Thoracic aorta (tissue), 2 donors: ENCODE measurements around the gene WDR44. TPM values are rescaled to one million over a fixed set of nuclear protein-coding genes. Genes with fewer than 3 reads are reported as not detected.

ENCODE experiments used
- ATAC-seq: fragments of 150-250 bp; one replicate; pipeline ENCODE4 v1.8.0; 2017; ENCODE audit warnings: low read depth; ENCODE audit not compliant: insufficient number of reproducible peaks, low FRiP score
- DNase-seq: peaks from one replicate; pipeline ENCODE4 v3.0.0-alpha.2; 2020; ENCODE audit warnings: low spot score
- H3K27ac ChIP-seq, 2 donors: fragments of 200-600 bp; sonication (generic); 1 replicate in 1 of 2; 2 replicates in 1 of 2; pipeline ENCODE4 v1.5.1; 2016; ENCODE audit warnings: mild to moderate bottlenecking in 2 of 2, moderate library complexity in 2 of 2
- H3K27me3 ChIP-seq: fragments of 200-600 bp; sonication (generic); replicated peaks from 2 replicates; pipeline ENCODE4 v1.6.0; 2016; ENCODE audit warnings: mild to moderate bottlenecking; ENCODE audit not compliant: insufficient read depth
- H3K36me3 ChIP-seq: fragments of 200-600 bp; sonication (generic); one replicate; pipeline ENCODE4 v1.5.1; 2016
- H3K4me1 ChIP-seq, 2 donors: fragments of 200-600 bp; sonication (generic); 1 replicate in 1 of 2; 2 replicates in 1 of 2; pipeline versions ENCODE4 v1.5.1 to v1.6.0; 2016; ENCODE audit warnings: low read depth in 2 of 2, mild to moderate bottlenecking in 1 of 2; ENCODE audit not compliant: control insufficient read depth in 1 of 2
- H3K4me3 ChIP-seq: fragments of 200-600 bp; sonication (generic); 2 replicates; pipeline ENCODE4 v1.5.1; 2016; ENCODE audit warnings: mild to moderate bottlenecking
- H3K9me3 ChIP-seq: fragments of 200-600 bp; sonication (generic); 2 replicates; pipeline ENCODE4 v1.5.1; 2016
- total RNA-seq, 2 donors: library from RNA; depleted of rRNA; stranded (reverse); fragments of >200 nt; gene quantifications; one replicate each; pipeline versions ENCODE4 v1.1.0 to v1.2.3, GENCODE V29; 2016
- TF ChIP-seq, protein P1 (sequence below): fragments of 200-600 bp; sonication (generic); IDR thresholded peaks from one replicate; pipeline ENCODE4 v1.5.1; 2019; ENCODE audit warnings: antibody characterized with exemption

WDR44 gene
- total RNA-seq, 2 donors from 2014 or later, result 15.2 to 19.0 TPM

DNA sequence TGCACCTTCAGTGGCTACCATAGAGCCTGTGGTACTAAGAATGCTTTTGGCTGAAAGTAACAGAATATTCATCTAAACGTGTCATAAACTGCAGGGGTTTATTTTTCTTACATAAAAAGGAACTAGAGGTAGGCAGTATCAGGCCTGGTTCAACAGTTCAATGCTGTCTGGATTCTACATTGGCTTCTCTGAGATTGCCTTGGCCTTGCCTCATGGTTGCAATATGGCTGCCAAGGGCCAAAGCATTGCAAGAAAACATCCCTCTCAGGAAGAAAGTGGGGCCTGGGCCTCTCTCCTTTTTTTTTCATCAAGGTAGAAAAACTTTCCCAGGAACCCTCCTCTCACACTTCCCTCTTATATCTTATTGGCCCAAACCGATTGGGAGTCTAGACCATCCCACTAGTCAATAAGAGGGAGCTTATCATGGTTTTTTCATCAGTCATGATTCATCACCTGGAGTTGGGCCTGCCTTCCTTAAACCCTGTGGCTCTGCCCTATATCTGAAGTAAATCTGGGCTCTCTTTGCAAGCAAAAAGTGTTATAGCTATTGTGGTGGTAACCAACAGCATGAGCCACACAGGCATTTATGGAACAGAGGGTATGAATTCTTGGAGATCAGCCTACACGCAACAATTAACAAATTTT, 147.9 kb downstream of the WDR44 start:
- H3K36me3 ChIP-seq, result no peaks in the 10 kb centered on the region
- no peaks in the 10 kb centered on the region for H3K9me3 ChIP-seq
- TF ChIP-seq, protein P1, sequence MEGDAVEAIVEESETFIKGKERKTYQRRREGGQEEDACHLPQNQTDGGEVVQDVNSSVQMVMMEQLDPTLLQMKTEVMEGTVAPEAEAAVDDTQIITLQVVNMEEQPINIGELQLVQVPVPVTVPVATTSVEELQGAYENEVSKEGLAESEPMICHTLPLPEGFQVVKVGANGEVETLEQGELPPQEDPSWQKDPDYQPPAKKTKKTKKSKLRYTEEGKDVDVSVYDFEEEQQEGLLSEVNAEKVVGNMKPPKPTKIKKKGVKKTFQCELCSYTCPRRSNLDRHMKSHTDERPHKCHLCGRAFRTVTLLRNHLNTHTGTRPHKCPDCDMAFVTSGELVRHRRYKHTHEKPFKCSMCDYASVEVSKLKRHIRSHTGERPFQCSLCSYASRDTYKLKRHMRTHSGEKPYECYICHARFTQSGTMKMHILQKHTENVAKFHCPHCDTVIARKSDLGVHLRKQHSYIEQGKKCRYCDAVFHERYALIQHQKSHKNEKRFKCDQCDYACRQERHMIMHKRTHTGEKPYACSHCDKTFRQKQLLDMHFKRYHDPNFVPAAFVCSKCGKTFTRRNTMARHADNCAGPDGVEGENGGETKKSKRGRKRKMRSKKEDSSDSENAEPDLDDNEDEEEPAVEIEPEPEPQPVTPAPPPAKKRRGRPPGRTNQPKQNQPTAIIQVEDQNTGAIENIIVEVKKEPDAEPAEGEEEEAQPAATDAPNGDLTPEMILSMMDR, result no peak
- H3K4me1 ChIP-seq, result no peaks in the 10 kb centered on the region
- H3K4me3 ChIP-seq, result no peak overlapping the region
- ATAC-seq (no peak), DNase-seq (no peak)
- H3K27ac ChIP-seq, result no peak overlapping the region
- no peaks in the 10 kb centered on the region for H3K27me3 ChIP-seq

DNA sequence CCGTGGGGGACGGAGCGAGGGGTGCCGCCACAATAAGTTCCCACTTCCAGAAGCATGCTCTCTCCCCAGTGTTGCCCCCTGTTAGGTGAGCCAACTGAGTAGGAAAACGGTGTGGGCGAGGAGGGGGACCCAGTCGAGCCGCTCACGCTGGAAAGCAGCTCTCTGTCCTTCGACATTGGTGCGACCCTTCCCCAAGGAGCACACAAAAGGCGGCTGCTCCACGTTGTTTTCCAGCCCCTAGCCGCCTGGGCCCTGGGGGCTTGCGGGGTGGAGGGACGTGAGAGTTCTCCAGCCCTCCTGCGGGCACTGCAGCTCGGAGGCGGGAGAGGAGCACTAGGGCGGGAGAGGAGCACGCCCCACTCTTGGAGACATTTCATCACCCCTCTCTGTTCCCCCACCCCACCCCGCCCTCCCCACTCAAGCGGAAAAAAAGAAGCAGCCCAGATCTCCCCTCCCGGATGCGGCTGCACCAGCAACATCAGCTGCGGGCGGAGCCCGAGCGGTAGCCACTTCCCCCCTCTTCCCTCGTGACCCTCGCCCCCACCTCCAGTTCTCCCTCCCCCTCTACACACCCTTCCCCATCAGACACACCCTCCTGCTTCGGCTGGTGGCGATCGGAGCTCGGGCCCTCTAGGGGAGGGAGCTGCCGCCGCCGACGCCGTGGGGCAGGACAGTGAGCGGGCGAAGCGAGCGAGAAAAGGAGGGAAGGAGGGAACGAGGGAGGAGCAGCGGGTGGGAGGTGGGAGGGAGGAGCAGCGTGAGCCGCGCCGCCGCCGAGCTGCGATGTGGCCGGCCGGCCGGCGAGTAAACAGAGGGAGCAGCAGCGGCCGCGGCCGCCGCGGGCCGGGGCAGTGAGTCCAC, 149.4 kb downstream of the WDR44 start, which contains the start of gene DOCK11:
TSS of gene DOCK11 (plus strand) at position 755 of the 861 bp plus-strand sequence. CDS start 157 bp downstream, outside the sequence.
- H3K4me1 ChIP-seq, result peaks cover 0 to 9% of the 10 kb centered on the region in 2 donors
- H3K27me3 ChIP-seq, result no peaks in the 10 kb centered on the region
- peak within 1 kb of the TSS; percentile 85 for H3K4me3 ChIP-seq
- H3K27ac ChIP-seq, result peak within 1 kb of the TSS; percentile 81 to 87
- no peaks in the 10 kb centered on the region for H3K36me3 ChIP-seq
- DNase-seq, result peak; percentile 29
- ATAC-seq, result peak; percentile 79
- TF ChIP-seq, protein P1, result no peak
- H3K9me3 ChIP-seq, result no peaks in the 10 kb centered on the region

DNA sequence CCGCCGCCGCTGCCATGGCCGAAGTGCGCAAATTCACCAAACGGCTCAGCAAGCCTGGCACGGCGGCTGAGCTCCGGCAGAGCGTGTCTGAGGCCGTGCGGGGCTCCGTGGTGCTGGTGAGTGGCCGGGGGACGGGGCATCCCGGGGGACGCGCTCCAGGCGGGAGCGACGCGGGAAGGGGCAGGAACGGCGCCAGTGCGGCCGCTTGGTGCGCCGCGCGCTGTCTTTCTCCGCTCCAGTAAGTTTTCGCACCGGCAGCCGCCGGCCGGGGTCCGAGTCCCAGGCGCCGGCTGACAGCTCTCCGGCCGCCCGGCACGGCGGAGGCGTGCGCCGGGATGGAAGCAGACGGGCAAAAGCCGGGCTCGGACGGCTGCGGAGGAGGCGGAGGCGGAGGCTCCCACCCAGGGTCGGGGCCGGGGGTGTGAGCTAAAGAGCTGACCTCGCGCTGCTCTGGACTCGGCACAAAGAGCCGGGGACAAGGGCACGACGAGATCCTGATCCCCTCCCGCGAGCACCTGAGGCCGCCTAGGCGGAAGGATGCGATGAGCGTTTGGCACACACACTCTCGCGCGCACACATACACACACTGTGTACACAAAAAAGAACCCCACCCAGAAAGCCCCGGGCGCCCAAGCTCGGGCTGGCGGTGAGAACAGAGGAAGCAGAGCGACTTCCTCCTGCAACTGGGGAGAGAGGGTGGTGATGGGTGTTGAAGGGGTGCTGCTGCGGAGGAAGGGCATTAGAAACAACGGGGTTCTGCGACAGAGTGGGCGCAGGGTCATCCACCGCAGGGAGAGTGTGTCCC, 150.3 kb downstream of the WDR44 start:
- peak overlapping the region; percentile 81 to 87 for H3K27ac ChIP-seq
- TF ChIP-seq, protein P1, result no peak
- peaks cover 0 to 9% of the 10 kb centered on the region in 2 donors for H3K4me1 ChIP-seq
- ATAC-seq (no peak), DNase-seq (no peak)
- H3K9me3 ChIP-seq, result no peaks in the 10 kb centered on the region
- H3K4me3 ChIP-seq, result peak overlapping the region; percentile 85
- H3K27me3 ChIP-seq, result no peaks in the 10 kb centered on the region
- no peaks in the 10 kb centered on the region for H3K36me3 ChIP-seq

DNA sequence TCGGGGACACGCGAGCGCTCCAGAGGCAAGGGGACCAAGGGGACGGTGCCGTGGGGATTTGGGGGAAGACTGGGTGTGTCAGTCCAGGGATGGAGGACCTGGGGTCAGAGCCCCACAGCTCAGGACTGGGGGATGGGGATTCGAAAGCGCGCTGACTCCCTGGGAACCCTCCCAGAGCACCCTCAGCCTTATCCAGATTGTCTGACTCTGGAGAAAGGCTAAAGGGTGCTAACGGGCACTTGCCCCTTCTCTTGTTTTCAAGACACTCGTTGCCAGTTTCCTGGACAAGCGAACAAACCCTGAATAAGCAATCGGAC, 150.8 kb downstream of the WDR44 start:
- H3K27ac ChIP-seq, result peak overlapping the region; percentile 81 to 87
- H3K4me3 ChIP-seq, result peak overlapping the region; percentile 85
- peaks cover 0 to 9% of the 10 kb centered on the region in 2 donors for H3K4me1 ChIP-seq
- H3K9me3 ChIP-seq, result no peaks in the 10 kb centered on the region
- DNase-seq (no peak), ATAC-seq (no peak)
- TF ChIP-seq, protein P1, result no peak
- no peaks in the 10 kb centered on the region for H3K36me3 ChIP-seq
- no peaks in the 10 kb centered on the region for H3K27me3 ChIP-seq
